Skin epidermis (tissue), 12 donors: ENCODE measurements around the gene SNX19.

Experiments
- H3K27ac ChIP-seq, 21 experiments: fragments of 200-600 bp; sonication (generic) in 11 of 21; one replicate each; pipeline ENCODE4 v1.5.0; 2020; ENCODE audit warnings: mild to moderate bottlenecking in 3 of 21, inconsistent platforms in 2 of 21, moderate library complexity in 2 of 21
- H3K4me3 ChIP-seq, 7 experiments: fragments of 200-600 bp; sonication (generic) in 2 of 7; one replicate each; pipeline ENCODE4 v1.5.0; 2020; ENCODE audit warnings: inconsistent platforms in 2 of 7, mild to moderate bottlenecking in 2 of 7, moderate library complexity in 1 of 7

The SNX19 gene

DNA sequence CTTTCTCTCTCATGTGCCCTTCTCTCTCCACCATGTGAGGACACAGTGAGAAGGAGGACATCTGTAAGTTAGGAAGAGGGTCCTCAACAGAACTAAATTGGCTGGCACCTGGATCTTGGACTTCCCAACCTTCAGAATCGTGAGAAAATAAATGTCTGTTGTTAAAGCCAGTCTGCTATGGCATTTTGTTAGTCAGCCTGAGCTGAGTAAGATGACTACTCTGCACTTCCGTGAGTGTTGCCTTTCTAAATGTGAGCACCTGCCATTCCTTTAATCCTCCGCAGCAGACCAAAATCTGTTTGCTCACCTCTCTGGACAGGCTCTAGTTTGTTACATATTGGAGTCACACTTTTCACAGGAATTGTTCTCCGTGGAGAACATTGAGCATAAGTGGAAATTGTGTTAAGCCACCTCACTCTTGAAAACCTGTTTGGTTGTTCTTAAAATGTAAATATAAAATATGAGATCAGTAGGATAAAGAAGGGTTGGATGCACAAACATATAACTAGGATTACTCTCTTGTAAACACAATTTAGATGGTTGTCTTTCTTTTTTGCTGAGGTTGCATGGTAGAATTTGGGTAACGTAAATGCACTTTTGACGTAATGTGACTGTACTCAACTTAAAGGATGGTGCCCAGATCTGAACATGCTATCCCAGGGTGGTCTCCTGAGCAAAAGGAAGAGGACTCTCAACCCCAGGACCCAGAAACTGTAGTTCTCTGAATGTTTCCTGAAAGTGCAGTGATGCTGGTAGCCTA, 65.9 kb downstream of the SNX19 start:
- H3K4me3 ChIP-seq = no peak overlapping the region

DNA sequence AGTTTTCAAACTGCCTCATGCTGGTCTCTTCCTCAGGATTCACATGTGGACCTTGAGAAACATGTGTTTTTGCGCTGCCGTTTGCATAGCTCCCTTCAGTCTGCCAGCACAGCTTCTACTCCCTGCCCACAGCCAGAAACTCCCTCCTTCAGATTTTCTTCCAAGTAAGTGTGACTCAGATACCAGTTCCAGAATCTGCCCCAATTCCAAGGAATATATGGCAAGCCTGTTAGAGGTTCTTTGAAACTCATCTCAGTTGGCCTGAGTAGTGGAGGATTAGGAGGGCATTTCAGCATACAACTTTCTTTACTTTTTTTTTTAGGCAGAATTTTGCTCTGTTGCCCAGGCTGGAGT, 67.1 kb downstream of the SNX19 start:
- no peak overlapping the region for H3K4me3 ChIP-seq
- H3K27ac ChIP-seq = peak overlapping the region in 8 of 21 experiments; percentile 7 to 73 (median 54)

More for the DNA sequence above, 65.9 kb downstream of the SNX19 start:
- no peak overlapping the region for H3K27ac ChIP-seq

DNA sequence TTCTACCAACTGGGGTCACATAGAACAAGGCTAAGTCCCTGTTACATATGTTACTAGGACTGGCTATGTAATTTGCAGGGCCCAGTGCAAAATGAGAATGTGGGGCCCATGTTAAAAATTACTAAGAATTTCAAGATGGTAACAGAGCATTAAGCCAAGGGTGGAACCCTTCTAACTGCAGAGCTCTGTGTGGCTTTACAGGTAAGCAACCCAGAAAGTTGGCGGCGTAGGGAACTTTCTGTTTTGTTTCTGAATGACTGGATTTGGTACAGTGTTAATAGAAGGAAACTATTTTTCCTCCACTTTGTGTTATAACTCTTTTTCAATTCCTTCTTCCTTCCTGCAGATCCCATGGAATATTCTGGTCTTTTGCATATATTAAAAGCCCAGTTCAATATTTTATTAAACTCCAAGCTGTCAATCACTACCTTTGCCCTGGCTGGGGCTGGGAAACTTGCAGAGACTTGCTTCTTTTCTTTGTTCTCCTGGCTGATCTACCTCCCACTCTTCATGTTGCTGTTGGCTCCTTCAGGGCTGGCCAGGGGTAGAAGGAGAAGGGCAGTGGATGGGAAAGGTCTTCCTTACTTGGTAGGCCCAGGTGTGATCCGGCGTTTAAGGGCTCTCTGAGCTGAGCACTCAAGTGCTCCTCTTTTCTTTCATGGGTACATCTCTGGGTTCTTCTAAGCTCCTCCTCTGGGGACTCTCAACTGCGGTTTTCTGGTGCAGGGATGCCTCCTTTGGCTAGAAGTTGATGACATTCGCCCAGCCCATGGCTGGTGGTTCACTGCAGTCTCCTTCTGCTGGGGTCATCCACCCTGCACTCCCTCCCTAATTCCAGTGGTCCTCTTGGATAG, 67.7 kb downstream of the SNX19 start:
- H3K27ac ChIP-seq = peak overlapping the region in 10 of 21 experiments; percentile 7 to 73 (median 56)
- no peak overlapping the region for H3K4me3 ChIP-seq

DNA sequence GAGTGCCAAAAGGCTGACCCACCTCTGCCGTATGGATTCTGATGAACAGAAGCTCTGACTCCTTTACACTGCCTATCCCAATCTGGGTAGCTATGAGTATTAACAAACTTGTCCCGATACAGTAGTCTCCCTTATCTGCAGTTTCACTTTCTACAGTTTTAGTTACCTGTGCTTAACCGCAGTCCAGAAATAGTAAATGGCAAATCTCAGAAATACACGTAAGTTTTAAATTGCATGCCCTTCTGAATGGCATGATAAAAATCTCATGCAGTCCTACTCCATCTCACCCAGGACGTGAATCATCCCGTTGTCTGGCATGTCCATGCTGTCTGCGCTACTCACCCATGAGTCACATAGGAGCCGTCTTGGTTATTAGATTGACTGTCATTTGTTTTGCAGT, 68.8 kb downstream of the SNX19 start:
- Histone ChIP-seq H3K27ac (peak overlapping the region in 9 of 21 experiments; percentile 26 to 73 (median 51)), H3K4me3 (no peak overlapping the region)

GRCh38 chr11:130846606-130847005, 69.7 kb downstream of the SNX19 start:
- peak overlapping the region in 5 of 21 experiments; percentile 26 to 73 (median 65) for H3K27ac ChIP-seq
- no peak overlapping the region for H3K4me3 ChIP-seq

DNA sequence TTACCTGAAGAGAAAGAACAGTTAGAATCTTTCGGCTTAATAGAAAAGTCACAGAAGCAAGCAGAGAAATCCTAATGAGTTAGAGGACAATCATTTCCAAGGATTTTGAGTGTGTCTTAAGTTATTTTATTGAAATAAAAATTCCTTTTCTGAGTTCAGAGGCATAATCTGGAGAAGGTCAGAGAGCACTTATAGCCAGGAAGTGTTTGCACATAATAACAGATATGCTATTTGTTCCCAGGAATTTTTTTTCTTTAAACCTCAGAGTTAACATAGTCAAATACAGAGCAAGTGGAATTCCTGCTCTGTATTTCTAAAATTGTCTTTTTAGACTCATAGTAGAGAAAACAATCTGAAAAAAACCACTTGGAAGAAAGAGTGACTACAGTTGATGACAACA, 74.3 kb downstream of the SNX19 start:
- H3K27ac ChIP-seq = no peak overlapping the region

GRCh38 chr11:130840679-130841078, 75.6 kb downstream of the SNX19 start:
- H3K4me3 ChIP-seq = no peak overlapping the region
- H3K27ac ChIP-seq = peak overlapping the region in 6 of 21 experiments; percentile 6 to 45 (median 34)

More for the DNA sequence above, 74.3 kb downstream of the SNX19 start:
- no peak overlapping the region for H3K4me3 ChIP-seq

DNA sequence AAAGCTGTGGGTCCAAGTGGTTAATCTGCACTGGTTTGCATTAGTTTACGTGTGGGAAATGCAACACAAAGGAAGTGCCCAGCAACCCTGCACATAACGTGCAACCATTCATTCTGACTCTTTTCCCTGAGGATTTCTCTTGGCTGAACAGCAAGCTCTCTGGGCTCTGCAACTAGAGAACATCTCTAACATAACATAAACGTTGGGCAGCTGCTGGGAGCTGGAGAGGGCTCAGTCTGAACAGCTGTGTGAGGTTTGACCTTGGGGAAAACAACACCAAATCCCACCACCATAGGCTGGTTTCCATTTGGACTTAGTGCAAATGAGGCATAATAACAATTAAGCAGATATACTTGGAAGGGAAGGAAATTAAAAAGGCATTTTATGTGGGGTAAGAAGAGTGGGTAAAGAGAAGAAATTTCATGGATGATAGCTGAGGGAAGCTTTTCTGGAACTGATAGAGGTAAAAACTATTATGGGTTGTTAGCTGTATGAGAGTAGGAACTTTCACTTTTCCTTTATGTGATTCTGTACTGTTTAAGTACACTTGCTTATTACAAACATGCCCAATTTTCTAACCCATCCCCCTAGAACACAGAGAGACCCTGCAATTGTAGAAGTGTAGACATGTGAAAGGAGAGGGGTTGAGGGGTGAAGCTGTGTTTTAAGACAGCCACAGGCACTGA, 76.2 kb downstream of the SNX19 start:
- Histone ChIP-seq H3K4me3 (no peak overlapping the region), H3K27ac (peak overlapping the region in 6 of 21 experiments; percentile 6 to 45 (median 34))

DNA sequence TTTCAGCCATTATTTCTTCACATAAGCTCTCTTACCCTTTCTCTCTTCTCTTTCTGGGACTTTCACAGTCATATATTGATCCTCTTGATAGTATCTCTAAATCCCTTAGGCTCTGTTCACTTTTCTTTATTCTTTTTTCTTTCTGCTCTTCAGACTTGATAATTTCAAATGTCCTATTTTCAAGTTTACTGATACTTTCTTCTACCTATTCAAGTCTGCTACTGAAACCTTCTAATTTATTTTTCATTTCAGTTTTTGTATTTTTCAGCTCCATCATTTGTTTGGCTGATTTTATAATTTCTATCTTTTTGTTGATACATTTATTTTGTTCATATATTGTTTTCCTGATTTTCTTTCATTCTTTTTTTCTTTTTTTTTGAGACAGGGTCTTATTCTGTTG, 79.1 kb downstream of the SNX19 start:
- Histone ChIP-seq H3K4me3 (no peak overlapping the region), H3K27ac (no peak overlapping the region)

- no peak overlapping the region for H3K4me3 ChIP-seq
- no peak overlapping the region for H3K27ac ChIP-seq
These were observed 81.4 kb downstream of the SNX19 start for GRCh38 chr11:130834886-130835285.

DNA sequence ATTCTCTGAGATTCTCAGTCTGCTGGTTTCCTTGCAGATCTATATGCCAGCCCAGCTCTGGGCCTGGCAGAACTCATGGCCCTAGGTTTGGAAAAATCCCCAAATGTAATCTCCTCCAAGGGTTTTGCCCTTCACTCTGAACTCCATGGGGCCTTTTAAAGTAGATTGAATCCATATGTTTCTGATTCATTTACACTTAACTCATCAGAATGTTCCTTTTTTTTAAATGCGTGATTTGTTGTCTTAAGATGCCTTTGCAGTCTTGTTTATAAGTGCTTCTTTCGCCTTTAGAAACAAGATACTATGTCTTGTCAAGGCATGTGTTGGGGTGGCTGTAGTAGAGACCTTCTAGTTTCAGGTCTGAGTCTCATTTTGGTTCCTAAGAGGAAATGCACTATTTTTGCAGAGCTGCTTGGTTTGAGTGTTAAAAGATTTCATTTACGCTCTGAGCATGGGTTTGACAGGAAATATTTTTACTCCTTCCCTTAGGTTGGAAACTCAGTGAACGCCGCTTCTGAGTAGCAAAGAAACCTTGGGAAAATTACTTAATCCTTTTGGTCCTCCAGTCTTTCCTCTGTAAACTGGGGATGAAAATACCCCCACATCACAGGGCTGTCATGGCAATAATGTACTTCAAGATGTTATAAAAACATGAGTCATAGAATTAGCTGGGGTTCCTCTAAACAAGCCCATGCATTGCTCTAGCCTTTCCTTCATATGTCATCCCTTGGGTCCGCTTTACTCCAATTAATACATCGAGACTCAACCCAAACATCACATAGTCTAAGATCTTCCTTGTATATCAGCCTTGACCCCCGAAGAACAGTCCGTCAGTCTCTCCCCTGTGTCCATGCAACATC, 83.5 kb downstream of the SNX19 start:
- H3K4me3 ChIP-seq = no peak overlapping the region

DNA sequence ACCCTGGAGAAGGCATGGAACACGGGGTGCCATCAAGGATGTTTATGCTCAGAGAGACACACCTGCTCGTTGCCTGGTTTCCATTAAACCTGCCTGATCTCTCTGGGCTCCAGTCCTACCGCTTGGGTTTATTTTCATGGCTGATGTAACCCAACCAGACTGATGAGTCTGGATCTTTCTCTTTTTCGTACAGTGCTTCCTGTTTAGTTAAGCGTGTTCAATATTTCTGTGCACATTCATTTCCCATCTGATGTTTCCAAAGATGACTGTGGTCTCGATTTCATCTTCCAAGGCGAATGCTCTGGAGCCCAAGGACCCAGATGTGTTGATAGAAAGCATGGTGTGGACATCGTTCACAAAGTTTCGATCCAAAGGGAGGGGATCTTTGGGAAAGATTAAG, 84.3 kb downstream of the SNX19 start:
- Histone ChIP-seq H3K4me3 (no peak overlapping the region), H3K27ac (peak overlapping the region in 1 of 21 experiments; percentile 61)

More for the DNA sequence above, 83.5 kb downstream of the SNX19 start:
- no peak overlapping the region for H3K27ac ChIP-seq

DNA sequence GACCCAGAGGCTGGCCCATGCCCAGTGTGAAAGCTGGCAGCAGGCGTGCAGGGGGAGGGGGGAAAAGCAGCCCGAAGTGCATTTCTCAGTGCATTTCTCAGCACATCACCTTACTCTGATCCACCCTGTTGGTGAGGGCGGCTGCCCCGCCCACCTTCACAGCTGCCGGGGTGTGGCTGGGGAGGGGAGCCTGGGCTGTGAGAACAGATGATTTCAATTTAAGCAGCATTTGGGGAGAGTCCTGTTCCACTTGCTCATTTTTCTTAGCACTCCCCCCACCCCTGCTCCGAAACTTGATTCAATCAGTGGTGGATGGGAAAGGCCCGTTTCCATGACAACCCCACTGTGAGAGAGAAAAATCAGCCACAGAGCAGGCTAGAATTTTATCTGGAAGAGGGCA, 84.8 kb downstream of the SNX19 start:
- Histone ChIP-seq H3K4me3 (no peak overlapping the region), H3K27ac (peak overlapping the region in 1 of 21 experiments; percentile 61)

GRCh38 chr11:130830566-130830965, 85.7 kb downstream of the SNX19 start:
- Histone ChIP-seq H3K4me3 (no peak overlapping the region), H3K27ac (peak overlapping the region in 1 of 21 experiments; percentile 2)

- Histone ChIP-seq H3K27ac (no peak overlapping the region), H3K4me3 (no peak overlapping the region)
These were observed 86.3 kb downstream of the SNX19 start for GRCh38 chr11:130829920-130830511.

GRCh38 chr11:130828741-130829140, 87.5 kb downstream of the SNX19 start:
- H3K27ac ChIP-seq = no peak overlapping the region

GRCh38 chr11:130827451-130828377, 88.6 kb downstream of the SNX19 start:
- H3K27ac ChIP-seq = no peak overlapping the region
- no peak overlapping the region for H3K4me3 ChIP-seq

More at GRCh38 chr11:130828741-130829140, 87.5 kb downstream of the SNX19 start:
- no peak overlapping the region for H3K4me3 ChIP-seq

GRCh38 chr11:130826572-130826971, 89.7 kb downstream of the SNX19 start:
- no peak overlapping the region for H3K27ac ChIP-seq

More at GRCh38 chr11:130826572-130826971, 89.7 kb downstream of the SNX19 start:
- H3K4me3 ChIP-seq = no peak overlapping the region
